ENCODE results near the gene DNHD1. TPM values are rescaled to one million over a fixed set of nuclear protein-coding genes. Genes with fewer than 3 reads are reported as not detected.

The DNHD1 gene
- total RNA-seq, 1 donor from 2014 or later = 6.6 TPM

GRCh38 chr11:6498121-6498520 is 1.0 kb downstream of the DNHD1 start:
- DNase-seq (ENCODE audit: extremely low spot score, unreplicated experiment) = no peak

GRCh38 chr11:6498544-6498943 is 1.5 kb downstream of the DNHD1 start:
- H3K27me3 Mint-ChIP-seq (ENCODE audit: unreplicated experiment) = no peaks in the 10 kb centered on the region
- H3K27ac Mint-ChIP-seq (ENCODE audit: unreplicated experiment) = no peak overlapping the region
- no peak overlapping the region for H3K4me3 Mint-ChIP-seq (ENCODE audit: unreplicated experiment)
- H3K36me3 Mint-ChIP-seq (ENCODE audit: unreplicated experiment) = peaks cover 12% of the 10 kb centered on the region
- peaks cover 6% of the 10 kb centered on the region for H3K4me1 Mint-ChIP-seq (ENCODE audit: unreplicated experiment)
- no peak for TF ChIP-seq CTCF (IDR thresholded peaks at IDR 0.05)
- H3K9me3 Mint-ChIP-seq (ENCODE audit: unreplicated experiment) = no peaks in the 10 kb centered on the region
- no peak for DNase-seq (ENCODE audit: extremely low spot score, unreplicated experiment)

More at GRCh38 chr11:6498121-6498520, 1.0 kb downstream of the DNHD1 start:
- Mint-ChIP-seq H3K27me3 (ENCODE audit: unreplicated experiment) (no peaks in the 10 kb centered on the region), H3K9me3 (ENCODE audit: unreplicated experiment) (no peaks in the 10 kb centered on the region), H3K4me1 (ENCODE audit: unreplicated experiment) (peaks cover 6% of the 10 kb centered on the region), H3K4me3 (ENCODE audit: unreplicated experiment) (no peak overlapping the region), H3K36me3 (ENCODE audit: unreplicated experiment) (peaks cover 13% of the 10 kb centered on the region), H3K27ac (ENCODE audit: unreplicated experiment) (no peak overlapping the region)
- TF ChIP-seq CTCF (IDR thresholded peaks at IDR 0.05) = no peak

- peaks cover 8% of the 10 kb centered on the region for H3K4me1 Mint-ChIP-seq (ENCODE audit: unreplicated experiment)
Observed at GRCh38 chr11:6502382-6502781, 5.3 kb downstream of the DNHD1 start.

GRCh38 chr11:6504166-6504565 is 7.1 kb downstream of the DNHD1 start:
- Mint-ChIP-seq H3K36me3 (ENCODE audit: unreplicated experiment) (peaks cover 7% of the 10 kb centered on the region), H3K4me3 (ENCODE audit: unreplicated experiment) (no peak overlapping the region), H3K27me3 (ENCODE audit: unreplicated experiment) (no peaks in the 10 kb centered on the region), H3K9me3 (ENCODE audit: unreplicated experiment) (no peaks in the 10 kb centered on the region), H3K4me1 (ENCODE audit: unreplicated experiment) (peaks cover 8% of the 10 kb centered on the region), H3K27ac (ENCODE audit: unreplicated experiment) (no peak overlapping the region)
- no peak for TF ChIP-seq CTCF (IDR thresholded peaks at IDR 0.05)
- DNase-seq (ENCODE audit: extremely low spot score, unreplicated experiment) = no peak

More at GRCh38 chr11:6502382-6502781, 5.3 kb downstream of the DNHD1 start:
- no peak for TF ChIP-seq CTCF (IDR thresholded peaks at IDR 0.05)
- DNase-seq (ENCODE audit: extremely low spot score, unreplicated experiment) = no peak
- H3K36me3 Mint-ChIP-seq (ENCODE audit: unreplicated experiment) = peaks cover 4% of the 10 kb centered on the region
- H3K4me3 Mint-ChIP-seq (ENCODE audit: unreplicated experiment) = no peak overlapping the region
- H3K9me3 Mint-ChIP-seq (ENCODE audit: unreplicated experiment) = no peaks in the 10 kb centered on the region
- no peak overlapping the region for H3K27ac Mint-ChIP-seq (ENCODE audit: unreplicated experiment)
- H3K27me3 Mint-ChIP-seq (ENCODE audit: unreplicated experiment) = no peaks in the 10 kb centered on the region

GRCh38 chr11:6505577-6506240 is 8.6 kb downstream of the DNHD1 start:
- DNase-seq (ENCODE audit: extremely low spot score, unreplicated experiment) = no peak
- no peaks in the 10 kb centered on the region for H3K9me3 Mint-ChIP-seq (ENCODE audit: unreplicated experiment)
- peak; percentile 78 for TF ChIP-seq CTCF (IDR thresholded peaks at IDR 0.05)
- H3K4me1 Mint-ChIP-seq (ENCODE audit: unreplicated experiment) = peaks cover 1% of the 10 kb centered on the region
- H3K27ac Mint-ChIP-seq (ENCODE audit: unreplicated experiment) = no peak overlapping the region
- H3K27me3 Mint-ChIP-seq (ENCODE audit: unreplicated experiment) = no peaks in the 10 kb centered on the region
- no peak overlapping the region for H3K4me3 Mint-ChIP-seq (ENCODE audit: unreplicated experiment)
- peaks cover 7% of the 10 kb centered on the region for H3K36me3 Mint-ChIP-seq (ENCODE audit: unreplicated experiment)
